GM12873 (cell line): ENCODE measurements around the gene BMP10.

Source experiments
- CTCF ChIP-seq: IDR thresholded peaks from 2 replicates; pipeline ENCODE4 v1.5.1; 2012; ENCODE audit warnings: low read depth, mild to moderate bottlenecking, moderate library complexity, low read length, control low read depth; ENCODE audit not compliant: insufficient read depth; ENCODE audit errors: missing control alignments

BMP10 gene

DNA sequence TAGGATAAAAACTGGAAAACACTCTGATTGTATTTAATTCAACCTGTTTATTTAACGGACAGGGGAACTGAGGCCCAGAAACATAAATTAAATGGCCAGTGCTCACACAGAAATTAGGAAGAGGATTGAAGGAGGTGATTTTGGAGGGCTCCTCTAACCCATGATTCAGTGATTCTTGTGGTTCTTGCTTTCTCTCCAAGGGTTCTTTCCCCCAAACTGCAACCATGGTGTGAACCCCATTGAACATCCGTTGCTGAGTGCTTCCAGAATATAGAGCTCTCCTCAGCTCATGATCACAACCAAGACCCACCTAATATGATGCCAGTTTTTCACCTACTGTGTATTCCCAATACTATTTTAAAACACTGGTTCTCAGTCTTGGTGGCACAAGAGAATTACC is 41.4 kb downstream of the BMP10 start:
- no peak for TF ChIP-seq CTCF

GRCh38 chr2:68828887-68829708 is 42.1 kb downstream of the BMP10 start:
- TF ChIP-seq CTCF, result no peak

DNA sequence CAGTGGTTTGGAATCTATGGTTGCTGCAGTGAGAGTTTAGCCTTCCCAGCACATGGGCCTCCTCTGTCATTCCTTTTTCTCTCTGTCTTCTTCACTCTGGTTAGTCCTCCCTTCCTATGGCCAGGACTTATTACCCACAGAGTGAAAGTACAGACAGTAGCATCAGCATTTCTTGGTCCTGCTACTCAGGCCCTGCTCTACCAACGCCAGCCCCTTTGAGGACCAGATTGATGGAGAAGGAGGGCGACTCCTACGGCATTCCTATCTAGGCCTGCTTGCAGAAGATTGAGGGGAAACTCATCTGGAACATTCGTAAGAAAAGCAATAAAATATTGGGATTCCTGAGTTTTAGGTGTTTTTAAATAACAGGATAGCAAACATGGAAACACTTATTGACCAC is 43.5 kb downstream of the BMP10 start:
- TF ChIP-seq CTCF, result no peak

- TF ChIP-seq CTCF, result no peak
Observed at GRCh38 chr2:68825866-68826265, 45.3 kb downstream of the BMP10 start.

- TF ChIP-seq CTCF, result no peak
Observed at GRCh38 chr2:68824831-68825230, 46.4 kb downstream of the BMP10 start.

DNA sequence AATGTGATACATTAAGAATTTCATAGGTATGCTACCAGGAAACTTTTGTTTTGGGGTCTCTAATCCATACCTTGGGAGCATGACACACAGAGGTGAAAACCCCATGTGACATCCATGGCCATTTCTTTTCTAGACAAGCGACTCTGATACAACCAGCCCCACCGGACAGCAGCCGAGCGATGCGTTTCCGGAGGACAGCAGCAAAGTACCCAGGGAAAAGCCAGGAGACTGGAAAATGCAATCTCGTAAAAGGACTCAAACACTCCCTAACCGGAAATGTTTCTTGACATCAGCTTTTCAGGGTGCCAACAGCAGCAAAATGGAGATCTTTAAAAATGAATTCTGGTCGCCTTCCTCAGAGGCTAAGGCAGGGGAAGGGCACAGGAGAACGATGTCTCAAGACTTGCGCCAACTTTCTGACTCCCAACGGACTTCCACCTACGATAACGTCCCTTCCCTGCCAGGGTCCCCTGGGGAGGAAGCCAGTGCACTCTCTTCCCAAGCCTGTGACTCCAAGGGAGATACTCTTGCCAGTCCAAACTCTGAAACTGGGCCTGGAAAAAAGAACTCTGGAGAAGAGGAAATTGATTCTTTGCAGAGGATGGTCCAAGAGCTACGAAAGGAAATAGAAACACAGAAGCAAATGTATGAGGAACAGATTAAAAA is 48.9 kb downstream of the BMP10 start:
- no peak for TF ChIP-seq CTCF

- TF ChIP-seq CTCF, result no peak
Observed at GRCh38 chr2:68819556-68819955, 51.6 kb downstream of the BMP10 start.
